GM04503 (cell line): ENCODE measurements around the gene PSEN1.

ENCODE experiments used
- DNase-seq: peaks from one replicate; pipeline ENCODE4 v3.0.0-alpha.2; 2012; ENCODE audit warnings: low read depth

Gene PSEN1

GRCh38 chr14:73240816-73241480 lies 104.6 kb downstream of the PSEN1 start:
- DNase-seq, result no peak

DNA sequence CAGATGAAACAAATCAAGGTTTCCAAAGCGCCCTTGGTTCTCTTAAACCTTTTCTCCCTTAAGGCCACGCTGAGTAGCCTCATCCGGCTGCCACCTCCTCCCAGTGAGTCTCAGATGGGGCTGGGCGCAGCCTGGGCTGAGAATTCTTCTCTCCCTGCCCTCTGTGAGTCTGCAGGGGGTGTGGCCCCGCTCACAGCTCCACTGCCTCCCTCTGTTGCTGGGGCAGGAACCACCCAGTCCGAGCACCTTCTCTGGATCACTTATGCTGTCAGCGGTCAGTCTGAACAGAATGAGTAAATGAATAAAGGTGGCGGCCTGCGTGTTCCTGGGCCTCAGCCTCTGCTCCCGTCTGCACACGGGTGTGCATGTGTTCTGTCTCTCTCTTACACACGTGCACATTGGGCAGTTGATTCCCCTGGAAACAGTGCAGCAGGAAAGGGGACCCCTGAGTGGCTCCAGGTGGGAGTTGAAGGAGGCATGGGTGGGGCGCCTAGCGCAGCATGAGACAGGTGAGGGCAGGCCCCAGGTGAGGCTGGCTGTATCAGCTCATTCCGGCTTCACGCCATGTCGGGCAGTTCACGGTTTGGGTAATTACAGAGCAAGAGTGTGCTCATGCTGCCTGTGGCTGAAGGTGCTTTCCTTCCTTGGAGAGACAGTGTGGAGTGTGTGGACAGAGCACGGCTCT lies 105.3 kb downstream of the PSEN1 start:
- no peak for DNase-seq

DNA sequence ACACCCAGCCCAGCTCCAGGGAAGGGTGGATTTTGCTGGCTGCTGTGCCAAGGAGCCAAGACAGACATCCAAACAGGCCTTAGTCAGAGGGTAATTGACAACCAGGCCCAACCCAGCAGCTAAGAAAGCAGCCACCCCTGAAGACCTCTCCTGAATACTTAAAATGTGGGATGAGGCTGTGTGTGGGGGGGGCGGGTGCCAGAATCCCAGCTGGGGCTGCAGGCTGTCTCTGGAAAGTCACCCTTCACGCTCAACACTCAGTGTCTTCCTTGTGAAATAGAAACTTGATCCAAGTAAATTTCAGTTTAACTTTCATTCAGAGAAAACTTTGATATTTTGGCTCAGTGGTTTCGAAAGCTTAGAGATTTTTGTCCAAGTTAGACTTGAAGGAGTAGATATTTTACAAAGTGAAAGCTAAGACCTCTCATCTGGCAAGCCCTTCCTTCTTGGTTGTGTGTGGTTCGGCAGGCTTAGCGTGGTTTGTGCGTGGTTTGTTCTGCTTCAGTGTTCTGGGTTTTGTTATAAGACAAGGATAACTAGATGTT lies 106.1 kb downstream of the PSEN1 start:
- DNase-seq, result no peak

DNA sequence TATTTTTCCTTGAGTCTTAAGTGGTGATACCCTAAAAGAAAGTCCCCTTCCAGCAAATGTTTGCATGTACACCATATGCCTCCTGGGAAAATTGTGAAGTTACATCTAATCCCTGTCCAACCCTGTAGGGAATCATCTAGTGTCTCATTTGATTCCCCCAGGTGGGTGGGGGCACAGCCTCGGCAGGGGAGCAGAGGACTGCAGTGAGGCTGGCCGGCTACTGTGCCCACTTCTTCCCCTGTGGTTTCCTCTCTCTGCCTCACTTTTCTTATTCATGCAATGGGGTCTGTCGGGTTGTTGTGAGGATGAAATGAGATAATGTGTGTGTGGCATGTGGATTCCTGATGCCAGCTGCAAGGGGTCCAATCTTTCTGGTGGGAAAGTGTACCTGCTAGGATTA lies 107.0 kb downstream of the PSEN1 start:
- no peak for DNase-seq

- DNase-seq, result no peak
Observed at GRCh38 chr14:73243748-73244147, 107.4 kb downstream of the PSEN1 start.

GRCh38 chr14:73244541-73245290 lies 108.4 kb downstream of the PSEN1 start:
- DNase-seq, result no peak

GRCh38 chr14:73245480-73246325 lies 109.4 kb downstream of the PSEN1 start:
- DNase-seq, result no peak

DNA sequence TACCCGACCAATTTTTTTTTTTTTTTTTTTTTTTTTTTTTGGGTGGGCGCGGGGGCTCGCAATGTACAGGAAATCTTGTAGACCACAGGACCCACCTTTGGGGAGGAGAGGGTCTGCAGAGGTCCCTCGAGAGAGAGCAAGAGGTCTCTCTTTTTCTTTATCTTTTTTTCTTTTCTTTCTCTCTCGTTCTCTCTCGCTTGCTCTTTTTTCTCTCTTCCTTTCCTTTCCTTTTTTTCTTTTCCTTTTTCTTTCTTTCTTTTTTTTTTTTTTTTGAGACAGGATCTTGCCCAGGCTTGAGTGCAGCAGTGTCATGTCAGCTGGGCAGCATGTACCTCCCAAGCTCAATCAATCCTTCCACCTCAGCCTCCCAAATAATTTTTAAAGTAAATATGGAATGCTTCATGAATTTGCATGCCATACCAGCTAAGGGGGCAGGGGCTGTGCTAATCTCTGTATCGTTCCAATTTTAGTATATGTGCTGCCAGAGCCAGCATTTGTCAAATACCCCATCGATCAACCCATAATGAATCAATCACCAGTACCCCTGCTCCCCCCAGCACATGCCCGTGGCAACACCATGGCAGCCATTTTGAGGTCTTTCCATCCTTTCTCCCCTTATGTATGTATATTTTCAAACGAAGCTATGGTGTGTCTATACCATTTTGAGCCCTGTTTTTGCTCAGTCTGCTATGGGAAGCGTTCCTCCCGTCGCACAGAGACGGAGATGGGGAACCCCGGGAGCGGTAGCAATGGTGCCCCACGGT lies 110.3 kb downstream of the PSEN1 start:
- no peak for DNase-seq

GRCh38 chr14:73248108-73248868 lies 112.0 kb downstream of the PSEN1 start:
- DNase-seq, result no peak

GRCh38 chr14:73249108-73249507 lies 112.8 kb downstream of the PSEN1 start:
- no peak for DNase-seq

- DNase-seq, result no peak
Observed at GRCh38 chr14:73249564-73250316, 113.4 kb downstream of the PSEN1 start.

GRCh38 chr14:73250317-73250713 lies 114.0 kb downstream of the PSEN1 start:
- DNase-seq, result no peak

- DNase-seq, result no peak
Observed at GRCh38 chr14:73250781-73251500, 114.6 kb downstream of the PSEN1 start.

GRCh38 chr14:73251516-73252215 lies 115.4 kb downstream of the PSEN1 start:
- no peak for DNase-seq

GRCh38 chr14:73252491-73253322 lies 116.4 kb downstream of the PSEN1 start:
- DNase-seq, result no peak

- no peak for DNase-seq
Observed at GRCh38 chr14:73253323-73253610, 117.0 kb downstream of the PSEN1 start.

DNA sequence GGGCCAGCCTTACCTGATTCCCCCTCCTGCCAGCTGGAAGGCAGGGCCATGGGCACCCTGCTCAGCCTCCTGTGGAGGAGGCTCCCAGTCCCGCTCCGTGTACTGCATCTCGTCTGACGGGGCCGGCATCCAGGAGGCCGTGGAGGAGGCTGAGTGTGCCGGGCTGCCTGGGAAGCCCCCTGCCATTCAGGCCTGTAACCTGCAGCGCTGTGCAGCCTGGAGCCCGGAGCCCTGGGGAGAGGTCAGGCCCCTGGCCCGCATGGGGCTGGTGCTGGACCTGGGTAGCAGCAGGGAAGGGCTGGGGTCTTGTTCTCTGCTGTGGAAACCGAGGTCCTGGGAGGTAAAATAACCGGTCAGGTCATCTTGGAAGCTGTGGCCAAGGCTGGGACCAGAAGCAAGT lies 117.4 kb downstream of the PSEN1 start:
- DNase-seq, result no peak
